ENCODE results near the gene RPP40.

- no peak for TF ChIP-seq EZH2 (IDR thresholded peaks at IDR 0.05)
- no peak for TF ChIP-seq POLR2AphosphoS5 (IDR thresholded peaks at IDR 0.05; ENCODE audit: borderline replicate concordance, low read depth, low read length)
- TF ChIP-seq FOXP2 (optimal IDR thresholded peaks at IDR 0.05; ENCODE audit: control extremely low read depth, extremely low read length, insufficient read depth): no peak
Observed at GRCh38 chr6:5014072-5014561, 10.3 kb upstream of the RPP40 start.
